ENCODE results near the gene ETV7.
A peak's percentile ranks its signal among the peaks of the same experiment; 100 is the strongest.

ETV7 gene

GRCh38 chr6:36373368-36374019 is 14.0 kb downstream of the ETV7 start:
- Histone ChIP-seq H3K4ac (ENCODE audit: low read depth, low read length) (no peak overlapping the region), H3K18ac (ENCODE audit: low read length) (no peak overlapping the region), H3K56ac (ENCODE audit: low read length) (no peak overlapping the region), H3K27ac (ENCODE audit: low read depth, low read length) (no peak overlapping the region), H2BK5ac (ENCODE audit: low read length) (no peak overlapping the region), H3K27me3 (ENCODE audit: insufficient read depth, low read length, poor library complexity) (no peaks in the 10 kb centered on the region), H3K4me2 (ENCODE audit: low read length) (no peak overlapping the region), H3K36me3 (ENCODE audit: control insufficient read depth, insufficient read depth, low read length) (no peaks in the 10 kb centered on the region), H3K23ac (ENCODE audit: low read length) (no peak overlapping the region), H3K79me2 (ENCODE audit: control insufficient read depth, insufficient read depth, low read length) (no peaks in the 10 kb centered on the region), H3K4me3 (ENCODE audit: low read length) (no peak overlapping the region), H2BK15ac (replicated peaks; ENCODE audit: low read depth) (no peak overlapping the region), H3K9ac (ENCODE audit: low read length) (no peak overlapping the region), H2AK5ac (ENCODE audit: low read length) (no peak overlapping the region), H3K79me1 (ENCODE audit: low read length) (no peaks in the 10 kb centered on the region), H4K8ac (ENCODE audit: low read depth, low read length) (no peak overlapping the region), H4K5ac (ENCODE audit: low read length) (no peak overlapping the region), H2BK120ac (ENCODE audit: low read depth, low read length) (no peak overlapping the region), H3K4me1 (ENCODE audit: control insufficient read depth, low read depth, low read length) (no peaks in the 10 kb centered on the region)
- DNase-seq, result no peak
- WGBS (ENCODE audit: extremely low coverage, insufficient coverage, low lambda C conversion rate), result no CpG with 5 or more reads among the region's 15 CpGs

- WGBS (ENCODE audit: extremely low coverage, insufficient coverage, low lambda C conversion rate), result no CpG with 5 or more reads among the region's 6 CpGs
- no peak for DNase-seq
- H4K5ac ChIP-seq (ENCODE audit: low read length), result no peak overlapping the region
Observed at GRCh38 chr6:36372088-36372487, 15.4 kb downstream of the ETV7 start.

GRCh38 chr6:36371211-36371610 is 16.3 kb downstream of the ETV7 start:
- Histone ChIP-seq H3K79me2 (ENCODE audit: control insufficient read depth, insufficient read depth, low read length) (no peaks in the 10 kb centered on the region), H3K4me2 (ENCODE audit: low read length) (no peak overlapping the region), H3K27ac (ENCODE audit: low read depth, low read length) (no peak overlapping the region), H4K5ac (ENCODE audit: low read length) (no peak overlapping the region), H3K4me1 (ENCODE audit: control insufficient read depth, low read depth, low read length) (no peaks in the 10 kb centered on the region), H4K8ac (ENCODE audit: low read depth, low read length) (no peak overlapping the region), H3K23ac (ENCODE audit: low read length) (no peak overlapping the region), H3K4ac (ENCODE audit: low read depth, low read length) (no peak overlapping the region), H3K79me1 (ENCODE audit: low read length) (no peaks in the 10 kb centered on the region), H3K4me3 (ENCODE audit: low read length) (no peak overlapping the region), H3K56ac (ENCODE audit: low read length) (no peak overlapping the region), H3K36me3 (ENCODE audit: control insufficient read depth, insufficient read depth, low read length) (no peaks in the 10 kb centered on the region), H3K9ac (ENCODE audit: low read length) (no peak overlapping the region), H3K18ac (ENCODE audit: low read length) (no peak overlapping the region), H3K27me3 (ENCODE audit: insufficient read depth, low read length, poor library complexity) (no peaks in the 10 kb centered on the region), H2AK5ac (ENCODE audit: low read length) (no peak overlapping the region), H2BK120ac (ENCODE audit: low read depth, low read length) (no peak overlapping the region), H2BK5ac (ENCODE audit: low read length) (no peak overlapping the region), H2BK15ac (replicated peaks; ENCODE audit: low read depth) (no peak overlapping the region)
- DNase-seq, result no peak
- no CpG with 5 or more reads among the region's 9 CpGs for WGBS (ENCODE audit: extremely low coverage, insufficient coverage, low lambda C conversion rate)

More at GRCh38 chr6:36372088-36372487, 15.4 kb downstream of the ETV7 start:
- Histone ChIP-seq H2BK120ac (ENCODE audit: low read depth, low read length) (no peak overlapping the region), H3K4ac (ENCODE audit: low read depth, low read length) (no peak overlapping the region), H3K4me2 (ENCODE audit: low read length) (no peak overlapping the region), H3K4me1 (ENCODE audit: control insufficient read depth, low read depth, low read length) (no peaks in the 10 kb centered on the region), H3K4me3 (ENCODE audit: low read length) (no peak overlapping the region), H3K27ac (ENCODE audit: low read depth, low read length) (no peak overlapping the region), H2BK15ac (replicated peaks; ENCODE audit: low read depth) (no peak overlapping the region), H4K8ac (ENCODE audit: low read depth, low read length) (no peak overlapping the region), H3K79me1 (ENCODE audit: low read length) (no peaks in the 10 kb centered on the region), H3K18ac (ENCODE audit: low read length) (no peak overlapping the region), H3K36me3 (ENCODE audit: control insufficient read depth, insufficient read depth, low read length) (no peaks in the 10 kb centered on the region), H2BK5ac (ENCODE audit: low read length) (no peak overlapping the region), H3K79me2 (ENCODE audit: control insufficient read depth, insufficient read depth, low read length) (no peaks in the 10 kb centered on the region), H3K56ac (ENCODE audit: low read length) (no peak overlapping the region), H2AK5ac (ENCODE audit: low read length) (no peak overlapping the region), H3K23ac (ENCODE audit: low read length) (no peak overlapping the region), H3K9ac (ENCODE audit: low read length) (no peak overlapping the region), H3K27me3 (ENCODE audit: insufficient read depth, low read length, poor library complexity) (no peaks in the 10 kb centered on the region)

GRCh38 chr6:36370638-36371037 is 16.8 kb downstream of the ETV7 start:
- DNase-seq, result no peak
- Histone ChIP-seq H4K5ac (ENCODE audit: low read length) (no peak overlapping the region), H3K23ac (ENCODE audit: low read length) (no peak overlapping the region), H3K79me1 (ENCODE audit: low read length) (no peaks in the 10 kb centered on the region), H3K56ac (ENCODE audit: low read length) (no peak overlapping the region), H2BK120ac (ENCODE audit: low read depth, low read length) (no peak overlapping the region), H3K27ac (ENCODE audit: low read depth, low read length) (no peak overlapping the region), H3K4me3 (ENCODE audit: low read length) (no peak overlapping the region), H3K4me2 (ENCODE audit: low read length) (no peak overlapping the region), H3K36me3 (ENCODE audit: control insufficient read depth, insufficient read depth, low read length) (no peaks in the 10 kb centered on the region), H2AK5ac (ENCODE audit: low read length) (no peak overlapping the region), H3K4me1 (ENCODE audit: control insufficient read depth, low read depth, low read length) (no peaks in the 10 kb centered on the region), H2BK5ac (ENCODE audit: low read length) (no peak overlapping the region), H3K79me2 (ENCODE audit: control insufficient read depth, insufficient read depth, low read length) (no peaks in the 10 kb centered on the region), H2BK15ac (replicated peaks; ENCODE audit: low read depth) (no peak overlapping the region), H3K18ac (ENCODE audit: low read length) (no peak overlapping the region), H3K9ac (ENCODE audit: low read length) (no peak overlapping the region), H3K4ac (ENCODE audit: low read depth, low read length) (no peak overlapping the region), H4K8ac (ENCODE audit: low read depth, low read length) (no peak overlapping the region), H3K27me3 (ENCODE audit: insufficient read depth, low read length, poor library complexity) (no peaks in the 10 kb centered on the region)
- WGBS (ENCODE audit: extremely low coverage, insufficient coverage, low lambda C conversion rate), result no CpG with 5 or more reads among the region's 2 CpGs

- WGBS (ENCODE audit: extremely low coverage, insufficient coverage, low lambda C conversion rate), result no CpG with 5 or more reads among the region's 14 CpGs
Observed at GRCh38 chr6:36368921-36369865, 18.3 kb downstream of the ETV7 start.

More at GRCh38 chr6:36368921-36369865, 18.3 kb downstream of the ETV7 start:
- Histone ChIP-seq H3K56ac (ENCODE audit: low read length) (no peak overlapping the region), H4K5ac (ENCODE audit: low read length) (no peak overlapping the region), H3K27ac (ENCODE audit: low read depth, low read length) (no peak overlapping the region), H3K18ac (ENCODE audit: low read length) (no peak overlapping the region), H3K36me3 (ENCODE audit: control insufficient read depth, insufficient read depth, low read length) (no peaks in the 10 kb centered on the region), H3K79me1 (ENCODE audit: low read length) (no peaks in the 10 kb centered on the region), H2BK5ac (ENCODE audit: low read length) (no peak overlapping the region), H3K4me3 (ENCODE audit: low read length) (no peak overlapping the region), H2AK5ac (ENCODE audit: low read length) (no peak overlapping the region), H3K4me2 (ENCODE audit: low read length) (no peak overlapping the region), H3K23ac (ENCODE audit: low read length) (no peak overlapping the region), H3K4ac (ENCODE audit: low read depth, low read length) (no peak overlapping the region), H3K4me1 (ENCODE audit: control insufficient read depth, low read depth, low read length) (no peaks in the 10 kb centered on the region), H3K27me3 (ENCODE audit: insufficient read depth, low read length, poor library complexity) (no peaks in the 10 kb centered on the region), H2BK120ac (ENCODE audit: low read depth, low read length) (no peak overlapping the region), H4K8ac (ENCODE audit: low read depth, low read length) (no peak overlapping the region), H3K9ac (ENCODE audit: low read length) (no peak overlapping the region), H3K79me2 (ENCODE audit: control insufficient read depth, insufficient read depth, low read length) (no peaks in the 10 kb centered on the region), H2BK15ac (replicated peaks; ENCODE audit: low read depth) (no peak overlapping the region)
- DNase-seq, result peak; percentile 72

Measured in mesendoderm (in vitro differentiated cells).